Measurements from ENCODE around the gene ZNF506.

Gene ZNF506

GRCh38 chr19:19752760-19753403, 68.7 kb downstream of the ZNF506 start:
- no peak overlapping the region for H3K4me3 ChIP-seq (replicated peaks; ENCODE audit: low read depth, low read length)
- no peak for TF ChIP-seq CTCF (IDR thresholded peaks at IDR 0.05; ENCODE audit: low read length, missing control alignments)
- no peak for DNase-seq (ENCODE audit: low read depth)

- DNase-seq (ENCODE audit: low read depth), result no peak
- no peak overlapping the region for H3K4me3 ChIP-seq (replicated peaks; ENCODE audit: low read depth, low read length)
- TF ChIP-seq CTCF (IDR thresholded peaks at IDR 0.05; ENCODE audit: low read length, missing control alignments), result no peak
These were observed 69.7 kb downstream of the ZNF506 start for GRCh38 chr19:19751846-19752245.

GRCh38 chr19:19750842-19751790, 70.4 kb downstream of the ZNF506 start:
- DNase-seq (ENCODE audit: low read depth), result no peak
- H3K4me3 ChIP-seq (replicated peaks; ENCODE audit: low read depth, low read length), result no peak overlapping the region
- TF ChIP-seq CTCF (IDR thresholded peaks at IDR 0.05; ENCODE audit: low read length, missing control alignments), result no peak

GRCh38 chr19:19749908-19750841, 71.4 kb downstream of the ZNF506 start:
- TF ChIP-seq CTCF (IDR thresholded peaks at IDR 0.05; ENCODE audit: low read length, missing control alignments), result no peak
- no peak for DNase-seq (ENCODE audit: low read depth)

GRCh38 chr19:19749117-19749907, 72.2 kb downstream of the ZNF506 start:
- no peak overlapping the region for H3K4me3 ChIP-seq (replicated peaks; ENCODE audit: low read depth, low read length)
- DNase-seq (ENCODE audit: low read depth), result no peak
- no peak for TF ChIP-seq CTCF (IDR thresholded peaks at IDR 0.05; ENCODE audit: low read length, missing control alignments)

More at GRCh38 chr19:19749908-19750841, 71.4 kb downstream of the ZNF506 start:
- H3K4me3 ChIP-seq (replicated peaks; ENCODE audit: low read depth, low read length), result no peak overlapping the region
